ENCODE results near the gene STEAP1B.

- TF ChIP-seq EZH2 (IDR thresholded peaks at IDR 0.05; ENCODE audit: borderline replicate concordance) (no peak), CTCF (IDR thresholded peaks at IDR 0.05; ENCODE audit: poor library complexity) (no peak), EZH2phosphoT487 (IDR thresholded peaks at IDR 0.05; ENCODE audit: low read depth, severe bottlenecking, unreplicated experiment) (no peak)
These were observed 66.1 kb downstream of the STEAP1B start for GRCh38 chr7:22433710-22434460.

All from hepatocyte (in vitro differentiated cells).